ENCODE measurements around the gene MTHFD1L.

GRCh38 chr6:150936021-150936555 is 70.6 kb downstream of the MTHFD1L start:
- TF ChIP-seq CTCF (conservative IDR thresholded peaks at IDR 0.05; ENCODE audit: low read length) (no peak), EZH2phosphoT487 (IDR thresholded peaks at IDR 0.05; ENCODE audit: borderline replicate concordance) (no peak)
